Erythroblast (primary cell): ENCODE measurements around the gene BABAM2.

Source experiments
- GATA1 ChIP-seq: IDR thresholded peaks from 2 replicates; pipeline ENCODE4 v1.6.1; 2011; ENCODE audit warnings: low read depth, mild to moderate bottlenecking, control low read depth, low read length, moderate library complexity
- POLR2A ChIP-seq: IDR thresholded peaks from 2 replicates; pipeline ENCODE4 v1.6.1; 2011; ENCODE audit warnings: mild to moderate bottlenecking, low read length

DNA sequence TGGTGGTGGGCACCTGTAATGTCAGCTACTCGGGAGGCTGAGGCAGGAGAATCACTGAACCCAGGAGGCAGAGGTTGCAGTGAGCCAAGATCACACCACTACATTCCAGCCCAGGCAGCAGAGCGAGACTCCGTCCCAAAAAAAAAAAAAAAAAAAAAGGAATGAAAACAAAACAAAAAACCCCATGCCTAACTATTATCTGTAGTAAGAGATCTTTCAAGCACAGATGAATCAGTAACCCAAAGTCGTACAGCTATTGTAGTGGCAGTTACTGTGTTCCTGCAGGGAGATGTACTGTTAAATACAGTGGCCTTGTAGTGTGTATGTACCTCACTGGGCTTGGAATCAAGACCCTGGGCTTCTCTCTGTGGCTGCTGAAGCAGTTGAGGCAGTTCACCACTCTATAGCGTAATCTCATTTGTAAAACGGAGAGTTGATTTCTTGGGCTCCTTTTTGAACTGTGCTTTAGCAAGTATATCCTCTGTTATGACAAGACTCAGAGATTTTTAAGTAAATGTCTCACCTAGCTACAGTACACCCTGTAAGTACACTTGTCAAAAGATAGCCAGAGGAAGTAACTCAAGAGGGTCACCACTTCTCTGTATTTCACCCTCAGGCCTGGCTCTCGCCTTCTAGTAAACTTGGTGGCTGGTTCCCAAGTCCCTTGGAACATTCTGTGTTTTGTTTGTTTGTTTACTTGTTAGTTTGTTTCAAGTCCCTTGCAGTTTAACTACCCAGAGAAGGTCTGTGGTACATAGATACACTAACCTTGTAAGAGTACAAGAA lies 392.5 kb downstream of the BABAM2 start:
- TF ChIP-seq POLR2A (no peak), GATA1 (no peak)
